Left lobe of liver (tissue), 2 donors: ENCODE data around the gene VPS4B. TPM values are rescaled to one million over a fixed set of nuclear protein-coding genes. Genes with fewer than 3 reads are reported as not detected.
"Not testable (repeated sequence)": the region's sequence is repeated elsewhere in the genome, so short reads cannot be mapped to it uniquely, and the experiment has no call there.

Experiments used
- ATAC-seq: fragments of 200-7000 bp; cut with Tn5 transposase; one replicate; pipeline ENCODE4 v1.9.1; 2020; ENCODE audit warnings: mild to moderate bottlenecking, moderate library complexity
- DNase-seq: peaks from one replicate; pipeline ENCODE4 v3.0.0-alpha.2; 2020; ENCODE audit warnings: low spot score
- total RNA-seq: library from RNA; stranded (reverse); gene quantifications from one replicate; pipeline ENCODE4 v1.2.1, GENCODE V29; 2021
- donor health status: DM: no; HTN: no; CAD: no; lungs with moderate emphysema.
- donor health status: DM: no; HTN: yes; CAD: no.

The VPS4B gene
- total RNA-seq, 1 donor from 2014 or later: 24.7 TPM

DNA sequence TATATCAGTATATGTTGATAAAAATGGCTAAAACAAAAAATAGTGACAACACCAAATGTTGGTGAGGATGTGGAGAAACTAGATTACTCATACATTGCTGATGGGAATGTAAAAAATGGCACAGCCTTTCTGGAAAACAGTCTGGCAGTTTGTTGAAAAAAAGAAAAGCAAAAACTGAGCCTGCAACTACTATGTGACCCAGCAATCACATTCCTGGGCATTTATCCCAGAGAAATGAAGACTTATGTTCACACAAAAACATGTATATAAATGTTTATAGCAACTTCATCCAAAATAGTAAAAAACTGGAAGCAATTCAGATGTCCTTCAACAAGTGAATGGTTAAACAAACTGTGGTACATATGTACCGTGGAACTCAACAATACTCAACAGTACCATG, 47.7 kb downstream of the VPS4B start:
- ATAC-seq (no peak), DNase-seq (no peak)

GRCh38 chr18:63373161-63373560, 49.1 kb downstream of the VPS4B start:
- no peak for ATAC-seq
- DNase-seq: no peak

DNA sequence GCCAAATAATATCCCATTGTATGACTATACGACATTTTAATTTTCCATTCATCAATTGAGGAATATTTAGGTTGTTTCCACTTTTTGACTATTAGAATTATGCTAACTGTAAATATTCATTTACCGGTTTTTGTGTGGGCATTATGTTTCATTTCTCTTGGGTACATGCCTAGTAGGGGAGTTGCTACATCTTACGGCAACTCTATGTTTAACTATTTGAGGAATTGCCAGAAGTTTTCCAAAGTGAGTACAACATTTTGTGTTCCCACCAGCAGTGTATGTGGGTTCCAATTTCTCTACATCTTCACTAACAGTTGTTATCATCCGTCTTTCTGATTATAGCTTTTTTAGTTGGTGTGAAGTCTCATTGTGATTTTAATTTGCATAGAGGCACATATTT, 53.7 kb downstream of the VPS4B start:
- DNase-seq (no peak), ATAC-seq (no peak)

GRCh38 chr18:63367053-63367953, 55.0 kb downstream of the VPS4B start, which contains the start of gene KDSR:
KDSR (minus strand) TSS chr18:63367206; CDS start chr18:63367118, 88 bp downstream.
- peak; percentile 90 for ATAC-seq
- peak; percentile 96 for DNase-seq

DNA sequence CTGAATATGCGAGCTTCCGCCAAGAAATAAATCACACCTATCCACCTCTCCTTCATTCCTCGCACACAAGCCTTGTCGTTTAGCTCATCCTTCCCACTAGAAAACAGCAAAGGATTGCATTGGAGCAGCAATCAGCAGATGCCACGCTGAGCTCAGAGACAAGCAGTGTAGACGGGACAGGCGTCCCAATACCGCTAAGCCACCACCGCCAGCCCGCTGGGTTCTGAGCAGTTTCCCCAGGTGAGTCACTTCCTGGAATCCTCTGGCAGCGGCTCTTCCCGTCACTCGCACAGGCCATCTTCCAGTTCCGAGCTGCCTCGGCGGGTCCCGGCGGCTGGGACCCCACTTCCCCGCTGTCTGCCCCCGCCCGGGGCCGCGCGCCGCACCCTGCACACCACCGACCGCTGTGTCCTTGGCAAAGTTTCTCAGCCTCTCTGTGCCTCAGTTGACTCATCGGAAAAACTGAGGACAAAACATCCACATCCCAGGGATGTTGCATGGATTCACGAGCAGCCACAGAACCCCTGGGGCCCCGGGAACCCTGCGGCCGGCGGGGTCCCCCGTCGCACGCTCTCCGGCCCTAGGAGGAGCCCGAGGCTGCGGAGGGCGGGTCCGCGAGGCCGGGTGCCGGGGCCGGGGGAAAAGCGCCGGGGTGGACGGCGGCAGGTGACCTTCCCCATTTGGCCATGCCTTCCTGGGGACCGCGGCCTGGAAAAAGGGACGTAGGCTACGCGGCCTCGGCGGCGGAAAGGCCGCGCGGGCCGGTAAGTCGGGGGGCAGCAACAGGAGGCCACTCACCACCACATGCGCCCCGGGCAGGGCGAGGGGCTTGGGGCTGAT, 55.8 kb downstream of the VPS4B start:
- ATAC-seq (peak; percentile 53), DNase-seq (peak; percentile 64)

DNA sequence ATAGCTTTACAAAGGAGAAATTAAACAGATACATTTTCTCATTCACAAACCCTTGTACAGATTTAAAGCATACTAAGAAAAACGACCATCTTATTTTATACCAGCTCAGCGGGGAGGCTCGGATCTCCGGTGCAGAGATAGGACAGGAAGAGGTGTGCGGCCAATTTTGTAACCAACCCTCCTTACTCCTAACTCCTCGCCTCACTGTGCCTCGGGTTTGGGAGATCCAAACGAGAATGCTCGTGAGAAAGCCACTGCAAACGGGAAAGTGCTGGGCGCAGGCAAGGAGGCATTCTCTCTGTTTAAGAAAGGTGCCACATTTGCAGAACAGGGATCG, 56.4 kb downstream of the VPS4B start:
- no peak for ATAC-seq

GRCh38 chr18:63363951-63364350, 58.3 kb downstream of the VPS4B start:
- no peak for ATAC-seq
- no peak for DNase-seq

More for the DNA sequence above, 56.4 kb downstream of the VPS4B start:
- DNase-seq: no peak

DNA sequence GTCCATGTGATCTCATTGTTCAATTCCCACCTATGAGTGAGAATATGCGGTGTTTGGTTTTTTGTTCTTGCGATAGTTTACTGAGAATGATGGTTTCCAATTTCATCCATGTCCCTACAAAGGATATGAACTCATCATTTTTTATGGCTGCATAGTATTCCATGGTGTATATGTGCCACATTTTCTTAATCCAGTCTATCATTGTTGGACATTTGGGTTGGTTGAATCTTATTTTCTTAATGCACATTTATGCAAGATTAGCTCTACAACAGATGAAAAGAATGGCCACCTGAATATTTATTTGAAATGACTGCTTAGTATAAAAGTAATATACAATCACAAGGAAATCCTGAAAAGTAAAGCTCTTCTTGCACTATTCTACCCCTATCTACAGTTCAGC, 58.9 kb downstream of the VPS4B start:
- not testable (repeated sequence) for ATAC-seq, DNase-seq

- DNase-seq (no peak), ATAC-seq (no peak)
Observed at GRCh38 chr18:63356272-63356896, 65.9 kb downstream of the VPS4B start.

DNA sequence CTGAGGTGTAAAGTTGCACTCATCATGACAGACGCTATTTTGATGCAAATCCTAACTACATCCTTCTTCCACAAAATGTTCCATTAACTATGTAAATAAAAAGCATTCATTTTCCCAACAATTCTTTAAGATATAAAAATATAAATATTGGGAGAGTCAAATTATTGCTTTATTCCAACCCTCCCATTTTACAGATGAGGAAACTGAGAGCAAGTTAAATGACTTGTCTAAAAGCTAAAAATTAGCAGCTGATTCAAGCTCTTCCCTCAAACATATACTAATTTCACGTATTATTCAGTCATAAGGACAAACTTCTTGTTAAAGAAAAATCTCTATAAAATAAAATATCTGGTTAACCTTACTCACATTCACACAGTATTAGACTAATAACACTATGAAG, 72.0 kb downstream of the VPS4B start:
- ATAC-seq (no peak), DNase-seq (no peak)

DNA sequence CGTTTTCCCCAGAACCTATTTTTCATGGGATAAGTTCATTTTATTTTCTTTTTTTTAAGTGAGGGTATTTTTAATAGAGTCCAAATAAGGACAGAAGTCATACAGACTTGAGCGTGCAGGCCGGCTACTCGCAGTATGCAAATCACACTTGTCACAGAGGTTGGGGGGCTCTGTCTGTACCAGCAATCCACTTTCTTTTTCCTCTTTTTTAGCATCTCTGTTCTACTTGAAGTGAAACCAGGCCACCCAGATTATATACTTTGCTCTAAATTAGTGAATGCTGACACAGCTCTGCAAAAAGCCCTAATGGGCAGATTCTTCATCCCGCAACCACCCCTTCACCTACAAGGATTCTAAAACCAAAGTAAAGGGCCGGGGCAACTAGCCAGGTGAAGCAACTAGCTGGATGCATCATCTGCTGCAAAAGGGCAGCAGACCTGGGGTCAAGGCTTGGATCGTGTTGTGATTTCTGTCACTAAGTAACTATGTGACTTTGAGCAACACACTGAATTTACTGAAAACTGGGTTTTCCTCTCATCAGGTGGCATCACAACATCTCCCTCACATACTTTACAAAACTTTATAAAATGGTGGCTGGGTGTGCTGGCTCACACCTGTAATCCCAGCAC, 73.7 kb downstream of the VPS4B start:
- ATAC-seq (peak; percentile 73), DNase-seq (peak; percentile 68)

DNA sequence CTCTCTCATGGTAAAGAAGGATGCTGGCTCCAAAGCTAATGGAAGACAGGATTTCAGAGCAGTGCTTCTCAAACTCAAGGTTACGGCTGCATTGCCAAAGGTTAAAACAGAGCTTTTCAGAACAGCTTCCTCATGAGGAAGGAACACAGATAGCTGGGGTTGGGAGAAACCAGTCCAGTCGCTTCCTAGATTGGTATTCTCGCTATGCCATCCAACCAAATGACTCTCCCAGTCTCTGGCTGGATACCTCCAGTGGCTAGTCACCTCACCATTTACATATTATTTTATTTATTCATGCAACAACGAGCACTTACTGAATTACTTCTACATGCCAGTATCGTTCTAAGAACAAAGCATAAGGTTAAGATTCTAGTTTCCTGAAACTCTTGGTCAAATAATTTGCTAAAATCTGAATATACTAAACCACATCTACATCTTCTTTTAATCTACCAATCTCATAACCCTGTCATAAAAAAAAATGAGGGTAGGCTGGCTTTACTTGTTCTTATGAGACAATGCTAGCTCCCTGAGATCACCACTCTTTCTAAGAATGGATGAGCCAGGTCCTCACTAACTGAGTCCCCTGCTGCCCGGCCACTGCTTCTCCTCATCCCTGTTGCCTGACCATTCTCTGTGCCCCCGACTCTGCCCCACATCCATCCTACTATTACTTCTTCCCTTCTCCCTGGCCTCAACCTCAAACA, 75.6 kb downstream of the VPS4B start:
- DNase-seq (no peak), ATAC-seq (no peak)

DNA sequence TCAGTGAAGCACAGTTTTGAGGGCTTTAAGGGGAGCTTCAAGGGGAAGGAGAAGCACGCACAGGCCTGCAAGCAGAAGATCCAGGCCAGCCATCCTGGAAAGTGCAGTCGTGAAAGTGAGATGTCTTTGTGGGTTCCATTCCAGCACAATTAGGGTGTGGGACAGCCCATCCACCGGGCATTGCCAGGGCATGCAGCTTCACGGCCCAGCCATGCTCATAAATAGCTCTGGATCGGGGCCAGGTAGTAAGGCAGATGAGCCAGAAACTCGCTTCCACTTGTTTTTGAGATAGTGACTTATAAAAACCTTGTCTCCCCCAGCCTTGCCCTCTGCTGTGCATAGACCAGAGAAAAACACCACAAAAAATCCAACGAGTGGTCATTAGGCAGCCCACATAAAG, 76.2 kb downstream of the VPS4B start:
- DNase-seq (no peak), ATAC-seq (no peak)

DNA sequence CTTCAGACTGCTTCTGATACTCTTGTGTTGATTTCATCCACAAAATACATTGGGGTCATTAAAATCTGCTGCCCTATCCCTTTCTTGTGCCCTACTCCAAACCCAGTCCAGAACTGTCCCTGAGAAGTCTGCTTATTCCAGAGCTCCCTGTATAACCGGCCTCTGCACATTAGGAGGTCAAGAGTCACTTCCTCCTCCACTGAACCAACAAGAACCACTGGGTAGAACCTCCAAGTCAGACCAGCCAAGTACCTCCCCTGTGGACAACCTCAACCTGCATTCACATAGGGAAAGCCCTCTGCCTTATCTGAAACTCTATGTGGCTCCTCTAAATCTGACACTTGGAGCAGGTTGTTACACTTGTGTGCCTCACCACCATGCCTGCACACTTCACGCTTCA, 77.4 kb downstream of the VPS4B start:
- peak; percentile 61 for ATAC-seq

DNA sequence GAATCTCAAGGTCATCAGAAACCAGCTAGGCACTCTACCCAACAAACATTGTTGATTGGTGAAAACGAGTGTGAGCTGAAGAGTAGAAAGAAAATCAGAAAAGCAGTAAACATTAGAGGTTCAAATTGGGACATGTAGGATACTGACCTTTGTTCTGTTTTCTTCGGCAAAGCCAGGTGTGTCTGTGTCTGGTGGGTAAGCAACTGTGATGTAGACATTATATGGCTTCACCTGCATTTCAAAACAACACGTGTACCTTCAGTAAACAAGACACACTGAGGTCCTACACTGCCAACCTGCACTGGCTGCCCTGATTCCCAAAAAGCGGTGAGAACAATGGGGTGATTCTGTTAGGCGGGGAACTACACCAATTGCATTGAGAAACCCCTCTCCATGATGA, 78.0 kb downstream of the VPS4B start:
- no peak for DNase-seq
- ATAC-seq: peak; percentile 75

More for the DNA sequence above, 77.4 kb downstream of the VPS4B start:
- no peak for DNase-seq

DNA sequence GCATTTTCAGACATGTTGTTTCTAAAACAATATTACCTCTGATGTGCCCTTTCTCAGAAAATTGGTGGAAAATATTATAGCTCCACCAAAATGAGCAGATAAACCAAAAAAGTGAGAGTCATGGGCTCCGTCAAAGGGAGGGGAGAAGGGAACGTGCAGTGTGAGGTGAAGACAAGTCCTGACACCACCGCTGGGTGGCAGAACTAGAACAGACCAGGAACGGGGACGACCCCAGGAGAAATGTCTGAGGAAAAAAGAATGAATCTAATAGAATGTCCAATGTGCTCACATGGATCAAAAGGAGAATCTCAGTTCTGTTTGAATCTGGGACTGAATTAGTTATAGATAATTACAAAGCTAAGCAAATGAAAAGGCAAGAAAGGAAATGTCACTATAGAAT, 80.1 kb downstream of the VPS4B start:
- DNase-seq (no peak), ATAC-seq (peak; percentile 58)

DNA sequence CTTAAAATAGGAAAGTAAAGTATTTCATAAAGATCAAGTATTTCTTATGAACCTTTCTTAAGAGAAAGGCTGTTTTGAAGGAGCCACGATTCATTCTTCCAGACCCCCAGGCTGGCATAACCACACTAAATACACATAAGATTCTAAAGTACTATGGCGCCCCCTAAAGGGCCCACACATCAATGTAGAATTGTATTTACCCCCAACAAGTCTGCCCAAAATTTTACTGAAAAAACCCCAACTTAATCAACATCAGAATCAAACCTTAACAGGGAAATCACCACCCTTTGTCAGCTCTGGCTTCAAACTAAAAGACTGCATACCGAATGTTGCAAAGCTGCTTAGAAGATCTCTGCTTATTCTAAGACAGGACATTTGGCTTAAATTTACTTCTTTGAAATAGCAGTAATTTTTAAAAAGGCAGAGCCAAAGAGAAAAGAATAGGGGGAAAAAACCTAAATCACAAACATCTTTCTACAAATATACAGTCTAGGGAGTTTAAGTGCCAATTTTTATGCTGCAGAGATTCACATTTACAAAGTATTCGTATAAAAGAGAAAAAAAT, 82.3 kb downstream of the VPS4B start:
- no peak for ATAC-seq
- no peak for DNase-seq
